ENCODE data around the gene PIMREG. TPM values are rescaled to one million over a fixed set of nuclear protein-coding genes. Genes with fewer than 3 reads are reported as not detected.

The PIMREG gene
- total RNA-seq, 2 donors from 2014 or later = 3.9 to 9.2 TPM

DNA sequence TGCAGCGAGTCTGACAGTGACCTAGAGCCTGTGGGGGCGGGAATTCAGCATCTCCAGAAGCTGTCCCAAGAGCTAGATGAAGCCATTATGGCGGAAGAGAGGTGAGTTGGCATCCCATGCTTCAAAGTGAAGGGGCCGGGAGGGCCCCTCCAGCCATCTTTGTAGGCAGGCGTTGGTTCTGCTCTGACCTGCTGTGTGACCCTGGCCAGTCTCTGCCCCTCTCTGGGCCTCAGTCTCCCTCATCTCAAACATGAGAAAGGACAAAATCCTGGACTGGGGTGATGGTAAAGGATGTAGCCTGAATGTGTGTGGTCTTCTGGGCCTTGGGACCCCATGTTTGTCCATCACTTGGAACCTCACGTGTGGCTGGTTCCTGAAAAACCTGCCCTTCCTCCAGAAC, 5.1 kb downstream of the PIMREG start:
- no peak for DNase-seq (ENCODE audit: low spot score)
- ATAC-seq = no peak
- H3K4me1 Mint-ChIP-seq (ENCODE audit: low read depth in 2 of 2) = peaks cover 6 to 14% of the 10 kb centered on the region in 2 donors
- H3K27ac Mint-ChIP-seq = no peak overlapping the region
- no peaks in the 10 kb centered on the region for H3K9me3 Mint-ChIP-seq
- H3K27me3 Mint-ChIP-seq = peaks cover 0 to 2% of the 10 kb centered on the region in 2 donors
- no peak overlapping the region for H3K4me3 Mint-ChIP-seq
- no peaks in the 10 kb centered on the region for H3K36me3 Mint-ChIP-seq

GRCh38 chr17:6450926-6451832, 6.9 kb downstream of the PIMREG start:
- Mint-ChIP-seq H3K36me3 (no peaks in the 10 kb centered on the region), H3K4me3 (no peak overlapping the region), H3K27ac (no peak overlapping the region), H3K9me3 (no peaks in the 10 kb centered on the region), H3K27me3 (no peaks in the 10 kb centered on the region), H3K4me1 (ENCODE audit: low read depth in 2 of 2) (peaks cover 3 to 14% of the 10 kb centered on the region in 2 donors)
- ATAC-seq = no peak
- DNase-seq (ENCODE audit: low spot score) = no peak

DNA sequence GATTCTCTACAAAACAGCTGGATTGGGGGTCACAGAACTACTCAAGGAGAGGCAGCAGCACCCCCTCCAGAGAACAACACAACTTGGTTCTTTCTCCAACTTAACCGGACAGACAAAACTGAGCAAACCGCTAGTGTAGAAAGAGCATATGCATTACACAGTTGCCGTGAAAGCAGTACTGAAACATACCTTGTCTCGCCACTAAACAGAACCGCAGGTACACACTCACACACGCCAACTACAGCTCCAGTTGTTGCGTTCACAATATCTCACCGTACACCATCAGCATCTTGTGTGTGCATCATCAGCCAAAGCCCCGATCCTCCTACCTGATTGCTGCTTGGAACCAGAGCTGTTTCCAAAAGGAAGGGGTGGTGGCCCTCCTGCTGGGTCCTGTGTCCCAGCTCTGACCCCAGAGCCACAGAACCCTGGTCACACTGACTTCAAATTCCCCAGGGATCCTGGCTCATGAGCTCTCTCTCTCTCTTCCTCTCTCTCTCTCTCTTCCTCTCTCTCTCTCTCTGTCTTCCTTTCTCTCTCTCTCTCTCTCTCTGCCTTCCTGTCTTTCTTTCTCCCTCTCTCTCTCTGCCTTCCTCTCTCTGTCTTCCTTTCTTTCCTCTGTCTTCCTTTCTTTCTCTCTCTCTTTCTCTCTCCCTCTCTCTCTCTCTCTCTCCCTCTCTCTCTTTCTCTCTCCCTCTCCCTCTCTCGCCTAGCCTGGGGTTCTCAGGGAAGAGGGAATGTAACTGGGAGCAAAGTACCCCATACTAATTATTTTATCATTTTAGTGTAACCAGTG, 8.4 kb downstream of the PIMREG start:
- Mint-ChIP-seq H3K36me3 (no peaks in the 10 kb centered on the region), H3K9me3 (no peaks in the 10 kb centered on the region), H3K27me3 (peaks cover 5 to 10% of the 10 kb centered on the region in 2 donors), H3K4me1 (ENCODE audit: low read depth in 2 of 2) (peaks cover 15 to 25% of the 10 kb centered on the region in 2 donors), H3K4me3 (no peak overlapping the region), H3K27ac (no peak overlapping the region)
- ATAC-seq (no peak), DNase-seq (ENCODE audit: low spot score) (peak; percentile 31)

- H3K27me3 Mint-ChIP-seq = peaks cover 5 to 10% of the 10 kb centered on the region in 2 donors
- no peaks in the 10 kb centered on the region for H3K36me3 Mint-ChIP-seq
- no peak overlapping the region for H3K4me3 Mint-ChIP-seq
- H3K9me3 Mint-ChIP-seq = no peaks in the 10 kb centered on the region
- no peak for ATAC-seq
- peaks cover 15 to 25% of the 10 kb centered on the region in 2 donors for H3K4me1 Mint-ChIP-seq (ENCODE audit: low read depth in 2 of 2)
- H3K27ac Mint-ChIP-seq = no peak overlapping the region
- peak; percentile 58 for DNase-seq (ENCODE audit: low spot score)
Measured at GRCh38 chr17:6453279-6454024, 9.2 kb downstream of the PIMREG start.

DNA sequence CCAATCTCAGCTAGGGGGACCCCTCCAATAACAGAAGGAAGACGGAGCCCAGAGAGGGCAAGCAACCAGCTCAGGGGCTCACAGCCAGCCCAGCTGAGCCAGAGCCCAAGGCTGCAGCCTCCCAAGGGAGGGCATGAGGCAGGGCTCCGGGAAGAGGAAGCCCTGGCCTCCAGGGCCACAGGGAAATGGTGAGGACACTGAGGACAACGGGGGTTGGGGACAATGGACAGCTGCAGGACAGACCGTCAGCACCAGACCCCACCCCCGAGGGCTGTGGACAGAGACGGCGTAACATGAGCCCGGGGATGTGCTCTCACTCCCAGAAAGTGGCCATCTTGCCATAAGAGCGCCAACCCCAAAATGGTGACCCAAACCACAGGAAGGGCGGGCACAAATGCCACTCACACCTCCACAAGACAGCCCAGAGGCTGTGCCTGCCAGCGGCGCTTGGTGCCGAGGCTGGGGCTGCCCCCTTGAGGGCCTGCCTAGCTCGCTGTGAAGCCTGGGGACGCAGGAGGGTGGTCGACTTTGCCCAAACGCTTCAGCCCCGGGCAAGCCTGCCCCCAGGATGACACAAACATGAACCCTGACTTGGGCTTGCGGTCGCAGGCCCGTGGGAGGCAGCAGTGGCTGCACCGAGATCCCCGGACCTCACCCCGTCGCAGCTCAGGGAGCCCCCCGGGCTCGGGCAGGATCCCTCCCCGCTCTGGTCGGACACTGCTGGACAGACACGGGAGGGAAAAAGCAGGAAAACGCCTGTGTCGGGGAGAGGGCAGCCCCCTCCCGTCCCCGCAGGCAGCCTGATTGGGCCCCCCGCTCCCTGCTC, 10.5 kb downstream of the PIMREG start:
- H3K27ac Mint-ChIP-seq = no peak overlapping the region
- peak overlapping the region; percentile 20 for H3K4me3 Mint-ChIP-seq
- H3K27me3 Mint-ChIP-seq = peaks cover 5 to 10% of the 10 kb centered on the region in 2 donors
- no peaks in the 10 kb centered on the region for H3K36me3 Mint-ChIP-seq
- ATAC-seq (no peak), DNase-seq (ENCODE audit: low spot score) (peak; percentile 53)
- no peaks in the 10 kb centered on the region for H3K9me3 Mint-ChIP-seq
- H3K4me1 Mint-ChIP-seq (ENCODE audit: low read depth in 2 of 2) = peaks cover 15 to 25% of the 10 kb centered on the region in 2 donors

DNA sequence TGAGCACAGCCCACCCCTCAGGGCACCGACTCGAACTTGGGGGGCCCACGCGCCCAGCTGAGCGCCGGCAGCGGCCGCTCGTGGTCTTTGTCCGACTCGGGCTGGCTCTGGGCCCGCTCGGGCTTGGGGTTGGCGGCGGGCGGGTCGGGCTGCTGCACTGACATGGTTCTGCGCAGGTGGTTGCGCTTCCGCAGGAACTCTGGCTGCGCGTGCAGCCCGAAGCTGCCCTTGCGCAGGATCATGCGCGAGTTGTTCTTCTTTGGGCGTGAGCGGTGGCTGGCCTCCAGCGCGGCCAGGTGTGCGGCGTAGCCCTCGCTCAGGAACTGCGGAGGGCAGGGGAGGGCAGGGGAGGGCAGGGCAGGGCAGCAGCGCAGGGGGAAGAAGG, 11.1 kb downstream of the PIMREG start:
- Mint-ChIP-seq H3K4me1 (ENCODE audit: low read depth in 2 of 2) (peaks cover 19 to 25% of the 10 kb centered on the region in 2 donors), H3K9me3 (no peaks in the 10 kb centered on the region), H3K27me3 (peaks cover 5 to 10% of the 10 kb centered on the region in 2 donors), H3K27ac (no peak overlapping the region), H3K36me3 (no peaks in the 10 kb centered on the region), H3K4me3 (no peak overlapping the region)
- DNase-seq (ENCODE audit: low spot score) (peak; percentile 52), ATAC-seq (peak in 1 of 2 donors; percentile 58)

DNA sequence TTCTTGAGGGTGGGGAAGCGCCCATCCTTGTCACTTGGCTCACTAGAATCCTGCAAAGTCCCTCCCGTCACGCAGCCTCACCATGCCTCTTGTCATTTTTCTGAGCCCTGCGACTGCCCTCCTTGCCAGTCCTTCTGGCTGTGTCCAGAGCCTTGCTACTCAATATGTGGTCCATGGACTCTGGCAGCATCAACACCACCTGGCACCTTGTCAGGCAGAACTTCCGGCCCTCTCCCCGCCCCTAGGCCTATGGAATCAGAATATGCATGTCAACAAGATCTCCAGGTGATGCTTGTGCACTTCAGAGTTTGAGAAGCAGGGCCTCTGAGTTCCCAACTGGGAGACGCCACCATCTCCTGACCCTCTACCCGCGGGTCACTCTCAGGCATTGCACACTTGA, 12.1 kb downstream of the PIMREG start:
- peaks cover 16 to 21% of the 10 kb centered on the region in 2 donors for H3K4me1 Mint-ChIP-seq (ENCODE audit: low read depth in 2 of 2)
- H3K27ac Mint-ChIP-seq = no peak overlapping the region
- H3K9me3 Mint-ChIP-seq = no peaks in the 10 kb centered on the region
- peak overlapping the region; percentile 42 for H3K4me3 Mint-ChIP-seq
- no peaks in the 10 kb centered on the region for H3K36me3 Mint-ChIP-seq
- H3K27me3 Mint-ChIP-seq = peaks cover 5 to 10% of the 10 kb centered on the region in 2 donors
- no peak for ATAC-seq
- DNase-seq (ENCODE audit: low spot score) = peak; percentile 39

DNA sequence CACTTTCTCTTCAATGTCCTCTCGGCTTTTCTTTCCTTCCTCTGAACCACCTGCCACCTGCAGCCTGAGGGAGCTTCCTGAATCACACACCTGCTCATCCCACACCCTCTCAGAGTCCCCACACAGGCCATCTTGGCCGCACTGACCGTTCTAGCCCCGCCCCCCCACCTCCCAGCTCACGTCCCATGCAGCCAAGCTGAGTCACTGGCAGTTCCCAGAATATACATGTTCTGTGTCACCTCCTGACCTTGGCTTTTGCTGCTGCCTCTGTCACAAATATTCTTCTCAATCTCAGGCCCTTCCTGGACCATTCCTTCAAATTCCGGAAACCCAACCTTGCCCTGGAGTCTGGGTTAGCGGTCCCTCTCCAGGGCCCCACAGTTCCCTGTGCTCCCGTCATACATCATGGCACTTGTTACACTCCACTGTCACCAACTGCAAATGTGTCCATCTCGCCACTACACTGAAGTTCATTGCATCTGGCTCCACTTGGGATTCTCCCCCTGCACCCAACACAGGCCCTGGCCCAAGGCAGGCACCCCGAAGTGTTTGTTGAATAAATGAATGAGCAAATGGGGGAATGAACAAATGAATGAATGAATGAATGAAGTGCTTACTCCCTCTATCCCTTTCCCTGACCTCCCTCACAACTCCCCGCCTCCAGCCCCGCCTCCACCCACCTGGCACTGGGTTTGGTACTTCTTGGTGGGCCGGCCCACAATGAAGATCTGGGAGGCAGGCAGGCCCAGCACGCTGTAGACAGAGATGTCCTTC, 12.8 kb downstream of the PIMREG start:
- Mint-ChIP-seq H3K4me3 (peak overlapping the region; percentile 42), H3K36me3 (no peaks in the 10 kb centered on the region), H3K4me1 (ENCODE audit: low read depth in 2 of 2) (peaks cover 16 to 18% of the 10 kb centered on the region in 2 donors), H3K27me3 (peaks cover 5 to 12% of the 10 kb centered on the region in 2 donors), H3K9me3 (no peaks in the 10 kb centered on the region), H3K27ac (peak overlapping the region in 1 of 2 donors; percentile 13)
- ATAC-seq = no peak
- peak; percentile 37 for DNase-seq (ENCODE audit: low spot score)

DNA sequence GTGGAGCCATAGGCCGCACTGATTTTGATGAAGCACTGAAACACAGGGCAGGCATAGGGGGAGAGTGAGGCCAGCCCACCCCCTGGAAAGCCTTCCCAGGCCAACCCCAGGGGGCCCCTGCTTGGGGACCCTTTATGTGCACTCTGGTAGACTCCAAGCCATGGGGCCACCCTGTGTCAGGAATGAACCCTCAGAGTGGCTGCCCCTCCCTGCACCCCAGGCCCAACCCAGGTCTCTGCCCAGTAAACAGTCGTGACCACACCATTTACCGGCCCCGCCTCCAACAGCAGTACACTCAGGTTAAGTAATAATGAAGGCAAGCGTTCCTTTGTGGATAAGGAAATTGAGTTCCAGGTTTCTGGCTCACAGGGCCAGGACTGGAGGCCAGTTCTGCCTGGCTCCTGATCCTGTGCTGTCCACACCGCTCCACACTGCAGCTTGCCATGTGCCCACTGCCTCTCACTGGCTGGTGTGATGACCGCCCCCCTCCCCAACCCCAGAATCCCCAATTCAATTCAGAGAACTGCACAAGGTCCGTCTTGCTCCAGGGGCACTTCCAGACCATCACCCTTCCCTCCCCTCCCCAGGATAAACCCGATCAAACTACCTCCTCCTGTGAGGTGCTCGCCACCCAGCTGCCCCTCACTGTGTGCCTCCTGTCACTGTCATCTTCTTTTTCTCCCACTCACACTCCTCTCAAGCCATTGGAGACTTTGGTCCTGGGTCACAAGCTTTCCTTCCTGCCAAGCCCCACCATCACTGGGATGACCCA, 13.6 kb downstream of the PIMREG start:
- H3K27me3 Mint-ChIP-seq = peaks cover 5 to 18% of the 10 kb centered on the region in 2 donors
- DNase-seq (ENCODE audit: low spot score) (peak; percentile 49), ATAC-seq (no peak)
- H3K9me3 Mint-ChIP-seq = no peaks in the 10 kb centered on the region
- no peaks in the 10 kb centered on the region for H3K36me3 Mint-ChIP-seq
- H3K27ac Mint-ChIP-seq = no peak overlapping the region
- H3K4me3 Mint-ChIP-seq = no peak overlapping the region
- peaks cover 16 to 18% of the 10 kb centered on the region in 2 donors for H3K4me1 Mint-ChIP-seq (ENCODE audit: low read depth in 2 of 2)

DNA sequence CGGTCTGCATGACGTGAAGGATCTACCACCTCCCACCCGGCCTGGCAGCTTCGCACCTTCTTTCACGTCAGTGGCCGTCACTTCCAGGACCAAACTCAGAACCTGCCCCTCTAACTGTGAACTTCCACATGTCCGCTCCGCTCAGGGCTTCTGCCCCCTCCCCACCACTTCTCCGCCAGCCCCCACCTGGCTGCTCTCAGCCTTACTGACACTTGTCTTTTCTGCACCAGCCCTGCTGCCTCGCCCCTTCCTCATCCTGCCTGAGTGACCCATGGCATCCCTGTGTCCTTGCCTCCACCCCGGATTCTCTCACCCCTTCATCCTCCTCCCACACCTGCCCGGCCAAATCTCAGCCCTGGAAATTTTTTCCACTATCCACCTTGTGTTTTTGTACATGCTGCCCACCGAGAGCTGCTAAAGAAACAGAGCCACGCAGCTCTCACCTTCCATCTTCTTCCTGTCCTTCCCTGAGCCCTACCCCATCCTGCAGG, 14.2 kb downstream of the PIMREG start:
- peaks cover 5 to 18% of the 10 kb centered on the region in 2 donors for H3K27me3 Mint-ChIP-seq
- no peaks in the 10 kb centered on the region for H3K9me3 Mint-ChIP-seq
- H3K4me3 Mint-ChIP-seq = no peak overlapping the region
- ATAC-seq = no peak
- no peaks in the 10 kb centered on the region for H3K36me3 Mint-ChIP-seq
- peaks cover 16% of the 10 kb centered on the region in 2 donors for H3K4me1 Mint-ChIP-seq (ENCODE audit: low read depth in 2 of 2)
- no peak overlapping the region for H3K27ac Mint-ChIP-seq
- DNase-seq (ENCODE audit: low spot score) = peak; percentile 37

DNA sequence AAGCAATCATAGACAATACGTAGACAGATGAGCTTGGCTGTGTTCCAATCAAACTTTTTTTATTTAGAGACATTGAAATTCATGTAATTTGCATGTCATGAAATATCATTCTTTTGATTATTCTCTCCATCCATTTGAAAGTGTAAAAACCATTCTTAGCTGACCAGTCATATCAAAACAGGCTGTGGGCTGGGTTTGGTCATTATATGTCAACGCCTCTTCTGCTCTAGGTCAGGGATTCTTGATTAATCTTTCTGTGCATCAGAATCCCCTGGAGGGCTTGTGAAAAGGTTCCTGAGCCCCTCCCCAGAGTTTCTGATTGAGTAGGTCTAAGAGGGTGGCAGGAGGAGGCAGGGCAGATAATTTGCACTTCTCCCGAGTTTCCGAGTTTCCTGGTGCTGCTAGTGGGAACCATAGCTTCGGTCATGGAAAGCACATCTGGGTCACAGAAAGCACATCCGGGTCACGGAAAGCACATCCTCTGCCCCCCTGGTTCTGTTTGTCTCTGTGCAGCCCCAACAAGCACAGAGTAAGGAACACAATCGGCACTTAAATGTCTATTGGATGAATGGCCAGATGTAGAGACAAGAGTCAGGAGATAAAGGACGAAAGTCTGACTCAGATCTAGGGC, 16.4 kb downstream of the PIMREG start:
- no peaks in the 10 kb centered on the region for H3K36me3 Mint-ChIP-seq
- ATAC-seq = no peak
- peaks cover 6 to 18% of the 10 kb centered on the region in 2 donors for H3K27me3 Mint-ChIP-seq
- peaks cover 11 to 16% of the 10 kb centered on the region in 2 donors for H3K4me1 Mint-ChIP-seq (ENCODE audit: low read depth in 2 of 2)
- H3K4me3 Mint-ChIP-seq = no peak overlapping the region
- DNase-seq (ENCODE audit: low spot score) = peak; percentile 49
- no peak overlapping the region for H3K27ac Mint-ChIP-seq
- no peaks in the 10 kb centered on the region for H3K9me3 Mint-ChIP-seq

All from natural killer cell treated with Interleukin-12 subunit alpha and Interleukin-12 subunit beta and Interleukin-15 and Interleukin-18, amount 100 ng/mL, for 72 hours (primary cell).